ENCODE data around the gene GYPC.

DNA sequence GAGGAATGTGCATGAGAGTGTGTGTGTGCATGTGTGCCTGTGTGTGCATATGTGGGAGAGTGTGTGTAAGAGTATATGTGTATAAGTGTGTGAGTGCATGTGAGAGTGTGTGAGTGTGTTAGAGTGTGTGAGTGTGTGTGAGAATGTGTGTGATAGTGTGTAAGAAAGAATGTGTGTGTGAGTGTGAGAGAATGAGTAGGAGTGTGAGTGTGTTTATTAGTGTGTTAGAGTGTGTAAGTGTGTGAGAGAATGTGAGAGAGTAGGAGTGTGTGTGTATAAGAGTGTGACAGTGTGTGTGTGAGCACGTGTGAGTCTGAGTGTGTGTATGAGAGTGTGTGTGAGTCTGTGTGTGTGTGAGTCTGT is 21.2 kb downstream of the GYPC start:
- TF ChIP-seq, protein P1, sequence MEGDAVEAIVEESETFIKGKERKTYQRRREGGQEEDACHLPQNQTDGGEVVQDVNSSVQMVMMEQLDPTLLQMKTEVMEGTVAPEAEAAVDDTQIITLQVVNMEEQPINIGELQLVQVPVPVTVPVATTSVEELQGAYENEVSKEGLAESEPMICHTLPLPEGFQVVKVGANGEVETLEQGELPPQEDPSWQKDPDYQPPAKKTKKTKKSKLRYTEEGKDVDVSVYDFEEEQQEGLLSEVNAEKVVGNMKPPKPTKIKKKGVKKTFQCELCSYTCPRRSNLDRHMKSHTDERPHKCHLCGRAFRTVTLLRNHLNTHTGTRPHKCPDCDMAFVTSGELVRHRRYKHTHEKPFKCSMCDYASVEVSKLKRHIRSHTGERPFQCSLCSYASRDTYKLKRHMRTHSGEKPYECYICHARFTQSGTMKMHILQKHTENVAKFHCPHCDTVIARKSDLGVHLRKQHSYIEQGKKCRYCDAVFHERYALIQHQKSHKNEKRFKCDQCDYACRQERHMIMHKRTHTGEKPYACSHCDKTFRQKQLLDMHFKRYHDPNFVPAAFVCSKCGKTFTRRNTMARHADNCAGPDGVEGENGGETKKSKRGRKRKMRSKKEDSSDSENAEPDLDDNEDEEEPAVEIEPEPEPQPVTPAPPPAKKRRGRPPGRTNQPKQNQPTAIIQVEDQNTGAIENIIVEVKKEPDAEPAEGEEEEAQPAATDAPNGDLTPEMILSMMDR (IDR thresholded peaks at IDR 0.05) = no peak
- no peak for TF ChIP-seq POLR2A (IDR thresholded peaks at IDR 0.05)
